ENCODE measurements around the gene CLIC4.

The CLIC4 gene

DNA sequence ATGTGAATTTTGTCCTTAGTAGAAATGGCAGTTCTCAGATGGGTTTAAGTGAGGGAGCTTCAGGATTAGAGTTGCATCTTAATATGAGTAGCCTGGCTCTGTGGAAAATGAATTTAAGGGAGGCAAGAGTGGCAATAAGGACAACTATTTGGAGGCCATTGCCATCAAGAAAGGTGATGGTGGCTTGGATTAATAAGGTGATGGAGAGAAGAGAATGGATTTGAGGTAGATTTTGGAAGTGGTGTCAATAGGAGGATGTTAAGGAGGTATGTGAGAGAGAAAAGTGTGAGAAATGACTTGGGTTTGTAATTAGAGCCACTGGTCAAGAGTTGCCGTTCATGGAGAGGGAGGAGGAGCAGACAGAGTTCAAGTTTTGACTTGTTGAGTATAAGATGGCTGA, 16.3 kb downstream of the CLIC4 start:
- TF ChIP-seq ZNF274 (IDR thresholded peaks at IDR 0.05; ENCODE audit: low read depth, low read length), result no peak
- TF ChIP-seq YY1 (IDR thresholded peaks at IDR 0.05; ENCODE audit: insufficient read depth, insufficient read length), result no peak
- no peak for TF ChIP-seq SUZ12 (IDR thresholded peaks at IDR 0.05; ENCODE audit: extremely low read depth, insufficient read depth, insufficient read length)
- peaks cover 10% of the 10 kb centered on the region for H3K36me3 ChIP-seq (ENCODE audit: insufficient read depth, insufficient read length, low read length)

DNA sequence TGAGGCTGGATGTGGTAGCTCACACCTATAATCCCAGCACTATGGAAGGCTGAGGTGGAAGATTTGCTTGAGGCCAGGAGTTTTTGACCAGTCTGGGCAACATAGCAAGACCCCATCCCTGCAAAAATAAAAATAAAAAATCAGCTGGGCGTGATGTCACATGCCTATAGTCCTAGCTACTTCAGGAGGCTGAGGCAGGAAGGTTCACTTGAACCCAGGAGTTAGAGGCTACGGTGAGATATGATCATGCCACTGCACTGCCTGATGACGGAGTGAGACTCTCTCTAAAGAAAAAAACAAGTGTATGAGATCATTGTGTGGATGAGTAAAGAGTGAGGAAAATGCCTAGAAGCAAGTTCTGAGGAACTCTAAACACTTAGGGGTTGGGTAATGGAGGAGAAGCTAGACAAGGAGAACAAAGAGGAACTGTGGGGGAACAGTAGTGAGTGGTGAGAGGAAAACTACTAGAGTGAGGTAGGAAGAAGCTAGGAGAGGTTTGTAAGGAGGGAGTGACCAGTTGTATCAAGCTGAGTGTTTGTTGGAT, 17.0 kb downstream of the CLIC4 start:
- Histone ChIP-seq H3K9ac (ENCODE audit: insufficient read length, low read depth) (no peak overlapping the region), H3K4me1 (ENCODE audit: insufficient read depth, insufficient read length) (no peaks in the 10 kb centered on the region)

More for the DNA sequence above, 16.3 kb downstream of the CLIC4 start:
- Histone ChIP-seq H3K9me3 (ENCODE audit: insufficient read depth, low read length) (no peaks in the 10 kb centered on the region), H3K4me3 (ENCODE audit: insufficient read length, low read depth) (no peak overlapping the region), H3K9ac (ENCODE audit: insufficient read length, low read depth) (no peak overlapping the region), H3K4me1 (ENCODE audit: insufficient read depth, insufficient read length) (no peaks in the 10 kb centered on the region), H3K27me3 (ENCODE audit: insufficient read depth, insufficient read length) (no peaks in the 10 kb centered on the region)
- DNase-seq (ENCODE audit: low read depth, low spot score), result no peak

DNA sequence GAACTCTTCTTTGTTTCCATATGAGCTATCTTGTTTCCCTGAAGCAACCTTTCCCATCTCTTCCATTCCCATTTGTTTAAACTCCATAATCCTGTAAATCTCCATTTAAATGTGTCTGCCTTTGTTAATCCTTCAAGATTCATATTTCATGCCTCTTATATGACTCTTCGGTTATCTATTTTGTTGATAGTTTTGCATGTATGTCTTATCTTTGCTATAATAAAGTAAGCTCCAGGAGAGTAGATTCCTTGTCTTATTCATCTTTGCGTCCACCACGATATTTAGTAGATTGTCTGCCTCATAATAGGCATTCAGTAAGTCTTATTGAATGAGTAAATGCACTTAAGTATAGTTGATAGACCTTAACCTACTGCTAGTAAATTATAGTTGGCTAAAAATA, 18.4 kb downstream of the CLIC4 start:
- TF ChIP-seq SUZ12 (IDR thresholded peaks at IDR 0.05; ENCODE audit: extremely low read depth, insufficient read depth, insufficient read length) (no peak), YY1 (IDR thresholded peaks at IDR 0.05; ENCODE audit: insufficient read depth, insufficient read length) (no peak), ZNF274 (IDR thresholded peaks at IDR 0.05; ENCODE audit: low read depth, low read length) (no peak)
- Histone ChIP-seq H3K27me3 (ENCODE audit: insufficient read depth, insufficient read length) (no peaks in the 10 kb centered on the region), H3K36me3 (ENCODE audit: insufficient read depth, insufficient read length, low read length) (peaks cover 10% of the 10 kb centered on the region), H3K9ac (ENCODE audit: insufficient read length, low read depth) (no peak overlapping the region), H3K9me3 (ENCODE audit: insufficient read depth, low read length) (no peaks in the 10 kb centered on the region), H3K4me3 (ENCODE audit: insufficient read length, low read depth) (no peak overlapping the region), H3K4me1 (ENCODE audit: insufficient read depth, insufficient read length) (no peaks in the 10 kb centered on the region)
- no peak for DNase-seq (ENCODE audit: low read depth, low spot score)

More for the DNA sequence above, 17.0 kb downstream of the CLIC4 start:
- Histone ChIP-seq H3K27me3 (ENCODE audit: insufficient read depth, insufficient read length) (no peaks in the 10 kb centered on the region), H3K4me3 (ENCODE audit: insufficient read length, low read depth) (no peak overlapping the region), H3K36me3 (ENCODE audit: insufficient read depth, insufficient read length, low read length) (peaks cover 10% of the 10 kb centered on the region), H3K9me3 (ENCODE audit: insufficient read depth, low read length) (no peaks in the 10 kb centered on the region)
- DNase-seq (ENCODE audit: low read depth, low spot score), result no peak
- no peak for TF ChIP-seq YY1 (IDR thresholded peaks at IDR 0.05; ENCODE audit: insufficient read depth, insufficient read length)
- no peak for TF ChIP-seq SUZ12 (IDR thresholded peaks at IDR 0.05; ENCODE audit: extremely low read depth, insufficient read depth, insufficient read length)
- no peak for TF ChIP-seq ZNF274 (IDR thresholded peaks at IDR 0.05; ENCODE audit: low read depth, low read length)

DNA sequence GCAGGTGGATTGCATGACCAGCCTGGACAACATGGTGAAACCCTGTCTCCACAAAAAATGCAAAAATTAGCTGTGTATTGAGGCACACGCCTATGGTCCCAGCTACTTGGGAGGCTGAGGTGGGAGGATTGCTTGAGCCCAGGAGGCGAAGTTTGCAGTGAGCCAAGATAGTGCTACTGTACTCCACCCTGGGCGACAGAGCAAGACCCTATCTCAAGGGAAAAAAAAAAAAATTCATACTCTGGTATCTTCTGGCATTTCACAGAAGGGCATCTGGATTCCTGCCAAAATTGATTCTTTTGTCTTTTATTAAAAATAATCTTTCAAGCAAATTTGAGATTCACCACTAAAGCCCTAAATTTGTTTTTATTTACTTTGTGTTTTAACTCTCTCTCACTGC, 19.2 kb downstream of the CLIC4 start:
- H3K36me3 ChIP-seq (ENCODE audit: insufficient read depth, insufficient read length, low read length), result peaks cover 4% of the 10 kb centered on the region
- H3K4me1 ChIP-seq (ENCODE audit: insufficient read depth, insufficient read length), result no peaks in the 10 kb centered on the region
- TF ChIP-seq YY1 (IDR thresholded peaks at IDR 0.05; ENCODE audit: insufficient read depth, insufficient read length) (no peak), ZNF274 (IDR thresholded peaks at IDR 0.05; ENCODE audit: low read depth, low read length) (no peak), SUZ12 (IDR thresholded peaks at IDR 0.05; ENCODE audit: extremely low read depth, insufficient read depth, insufficient read length) (no peak)
- H3K4me3 ChIP-seq (ENCODE audit: insufficient read length, low read depth), result no peak overlapping the region
- no peaks in the 10 kb centered on the region for H3K27me3 ChIP-seq (ENCODE audit: insufficient read depth, insufficient read length)
- no peaks in the 10 kb centered on the region for H3K9me3 ChIP-seq (ENCODE audit: insufficient read depth, low read length)
- DNase-seq (ENCODE audit: low read depth, low spot score), result no peak
- no peak overlapping the region for H3K9ac ChIP-seq (ENCODE audit: insufficient read length, low read depth)

DNA sequence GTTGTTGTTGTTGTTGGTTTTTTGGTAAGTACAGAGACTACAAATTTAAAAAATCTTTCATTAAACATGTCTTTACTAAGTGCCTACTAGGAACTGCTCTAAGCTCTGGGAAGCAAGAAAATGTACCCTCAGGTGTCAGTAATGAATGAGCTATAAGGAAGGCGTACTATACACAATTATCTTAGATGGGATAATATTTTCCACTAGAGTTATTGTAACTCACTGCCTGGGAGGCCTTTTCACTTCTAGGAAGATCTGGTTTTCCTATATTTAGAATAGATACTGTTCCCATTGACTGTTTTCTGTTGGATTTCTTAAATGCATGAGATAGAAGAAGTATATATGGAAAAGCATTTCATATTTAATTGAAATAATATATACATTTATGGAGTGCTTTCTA, 19.6 kb downstream of the CLIC4 start:
- Histone ChIP-seq H3K27me3 (ENCODE audit: insufficient read depth, insufficient read length) (no peaks in the 10 kb centered on the region), H3K4me3 (ENCODE audit: insufficient read length, low read depth) (no peak overlapping the region), H3K9ac (ENCODE audit: insufficient read length, low read depth) (no peak overlapping the region), H3K9me3 (ENCODE audit: insufficient read depth, low read length) (no peaks in the 10 kb centered on the region), H3K36me3 (ENCODE audit: insufficient read depth, insufficient read length, low read length) (no peaks in the 10 kb centered on the region), H3K4me1 (ENCODE audit: insufficient read depth, insufficient read length) (no peaks in the 10 kb centered on the region)
- DNase-seq (ENCODE audit: low read depth, low spot score), result no peak
- TF ChIP-seq SUZ12 (IDR thresholded peaks at IDR 0.05; ENCODE audit: extremely low read depth, insufficient read depth, insufficient read length) (no peak), ZNF274 (IDR thresholded peaks at IDR 0.05; ENCODE audit: low read depth, low read length) (no peak), YY1 (IDR thresholded peaks at IDR 0.05; ENCODE audit: insufficient read depth, insufficient read length) (no peak)

DNA sequence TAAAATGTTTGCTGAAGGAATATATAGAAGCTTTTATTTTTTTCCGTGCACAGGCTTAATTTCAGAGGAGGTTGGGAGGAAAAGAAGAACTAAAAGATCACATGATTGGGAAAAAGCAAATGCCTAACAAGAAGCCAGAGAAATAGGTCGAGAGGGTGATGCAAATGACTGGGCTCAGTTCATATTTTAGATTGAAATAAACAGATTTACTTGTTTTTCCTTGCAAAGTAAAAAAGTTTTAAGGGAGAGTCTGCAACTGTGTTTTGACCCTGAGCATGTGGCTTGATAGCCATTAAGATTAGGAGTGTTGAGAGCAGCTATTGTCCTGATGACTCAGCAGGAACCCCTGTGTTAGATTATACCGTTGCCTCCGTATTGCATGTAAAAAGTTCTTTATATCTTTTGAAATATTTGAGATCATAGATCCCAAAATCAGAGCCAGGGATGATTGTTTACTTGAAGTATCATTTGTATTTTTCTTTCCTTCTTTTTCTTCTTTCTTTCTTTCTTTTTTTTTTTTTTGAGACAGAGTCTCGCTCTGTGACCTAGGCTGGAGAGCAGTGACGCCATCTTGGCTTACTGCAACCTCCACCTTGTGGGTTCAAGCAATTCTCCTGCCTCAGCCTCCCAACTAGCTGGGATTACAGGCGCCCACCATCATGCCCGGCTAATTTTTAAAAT, 20.2 kb downstream of the CLIC4 start:
- TF ChIP-seq YY1 (IDR thresholded peaks at IDR 0.05; ENCODE audit: insufficient read depth, insufficient read length), result no peak
- TF ChIP-seq SUZ12 (IDR thresholded peaks at IDR 0.05; ENCODE audit: extremely low read depth, insufficient read depth, insufficient read length), result no peak
- no peak for TF ChIP-seq ZNF274 (IDR thresholded peaks at IDR 0.05; ENCODE audit: low read depth, low read length)
- no peaks in the 10 kb centered on the region for H3K27me3 ChIP-seq (ENCODE audit: insufficient read depth, insufficient read length)
- H3K4me3 ChIP-seq (ENCODE audit: insufficient read length, low read depth), result no peak overlapping the region
- no peak overlapping the region for H3K9ac ChIP-seq (ENCODE audit: insufficient read length, low read depth)
- H3K36me3 ChIP-seq (ENCODE audit: insufficient read depth, insufficient read length, low read length), result no peaks in the 10 kb centered on the region
- H3K4me1 ChIP-seq (ENCODE audit: insufficient read depth, insufficient read length), result no peaks in the 10 kb centered on the region
- no peaks in the 10 kb centered on the region for H3K9me3 ChIP-seq (ENCODE audit: insufficient read depth, low read length)
- DNase-seq (ENCODE audit: low read depth, low spot score), result no peak

DNA sequence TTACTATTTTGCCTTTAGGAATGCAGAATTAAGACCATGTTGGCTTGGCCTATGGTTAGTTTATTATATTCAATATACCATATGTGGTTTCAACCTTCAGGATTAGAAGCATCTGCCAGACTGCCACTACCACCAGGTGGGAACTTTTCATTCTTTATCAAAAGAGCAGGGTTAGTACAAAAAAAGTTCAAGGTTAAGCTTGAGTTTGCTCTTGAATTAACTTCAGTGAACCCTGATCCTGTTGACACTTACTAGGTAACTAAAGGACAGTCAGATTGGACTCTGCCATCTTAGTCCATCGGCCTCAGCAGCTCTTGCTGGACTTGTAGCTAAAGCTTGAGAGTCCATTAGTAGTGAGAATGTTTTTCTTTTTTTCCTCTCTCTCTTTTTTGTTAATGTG, 22.1 kb downstream of the CLIC4 start:
- TF ChIP-seq YY1 (IDR thresholded peaks at IDR 0.05; ENCODE audit: insufficient read depth, insufficient read length), result no peak
- no peak for TF ChIP-seq ZNF274 (IDR thresholded peaks at IDR 0.05; ENCODE audit: low read depth, low read length)
- TF ChIP-seq SUZ12 (IDR thresholded peaks at IDR 0.05; ENCODE audit: extremely low read depth, insufficient read depth, insufficient read length), result no peak
- no peak overlapping the region for H3K9ac ChIP-seq (ENCODE audit: insufficient read length, low read depth)
- no peaks in the 10 kb centered on the region for H3K27me3 ChIP-seq (ENCODE audit: insufficient read depth, insufficient read length)
- H3K4me3 ChIP-seq (ENCODE audit: insufficient read length, low read depth), result no peak overlapping the region
- no peak for DNase-seq (ENCODE audit: low read depth, low spot score)
- no peaks in the 10 kb centered on the region for H3K36me3 ChIP-seq (ENCODE audit: insufficient read depth, insufficient read length, low read length)
- no peaks in the 10 kb centered on the region for H3K9me3 ChIP-seq (ENCODE audit: insufficient read depth, low read length)
- no peaks in the 10 kb centered on the region for H3K4me1 ChIP-seq (ENCODE audit: insufficient read depth, insufficient read length)

Measured in NT2/D1 (cell line).